A172 (cell line): ENCODE results near the gene SCD. TPM values are rescaled to one million over a fixed set of nuclear protein-coding genes. Genes with fewer than 3 reads are reported as not detected.

Source experiments
- DNase-seq: peaks from one replicate; pipeline ENCODE4 v3.0.0-alpha.2; 2015; ENCODE audit warnings: low spot score
- total RNA-seq: library from RNA; depleted of rRNA; stranded (reverse); fragments of >200 nt; shearing (Covaris generic); gene quantifications from 2 replicates; pipeline ENCODE4 v1.2.3, GENCODE V29; 2014; rRNA removed

SCD gene
- total RNA-seq, 1 experiment from 2014 or later: 249 TPM

DNA sequence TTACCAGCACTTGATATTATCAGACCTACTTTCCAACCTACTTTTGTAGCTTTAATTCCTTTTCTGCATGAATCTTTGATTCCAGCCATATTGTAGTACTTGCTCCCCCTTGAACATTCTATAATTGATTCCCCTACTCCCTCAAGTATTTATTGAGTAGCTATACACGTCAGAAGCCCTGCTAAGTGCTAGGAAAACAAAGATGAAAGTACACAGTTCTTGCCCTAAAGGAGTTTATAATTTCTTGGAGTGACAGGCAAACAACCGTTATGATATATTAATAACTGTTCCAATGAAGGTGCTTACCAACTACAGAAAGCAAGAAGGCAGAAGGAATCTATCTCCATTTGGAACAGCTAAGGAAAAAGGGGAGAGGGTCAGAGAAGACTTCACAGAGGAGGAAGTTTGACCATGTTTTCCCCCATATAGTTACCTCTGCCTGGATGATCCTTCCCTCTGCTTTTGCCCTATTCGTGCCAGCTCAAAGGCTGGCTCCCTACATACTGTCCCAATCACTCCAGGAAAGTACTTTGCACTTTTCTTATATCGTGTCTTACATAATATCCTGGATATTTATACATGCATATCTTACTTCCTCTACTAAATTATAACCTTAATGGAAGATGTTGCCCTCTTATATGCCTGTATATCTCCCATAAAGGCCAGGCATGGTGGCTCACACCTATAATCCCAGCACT, 54.7 kb downstream of the SCD start:
- no peak for DNase-seq

DNA sequence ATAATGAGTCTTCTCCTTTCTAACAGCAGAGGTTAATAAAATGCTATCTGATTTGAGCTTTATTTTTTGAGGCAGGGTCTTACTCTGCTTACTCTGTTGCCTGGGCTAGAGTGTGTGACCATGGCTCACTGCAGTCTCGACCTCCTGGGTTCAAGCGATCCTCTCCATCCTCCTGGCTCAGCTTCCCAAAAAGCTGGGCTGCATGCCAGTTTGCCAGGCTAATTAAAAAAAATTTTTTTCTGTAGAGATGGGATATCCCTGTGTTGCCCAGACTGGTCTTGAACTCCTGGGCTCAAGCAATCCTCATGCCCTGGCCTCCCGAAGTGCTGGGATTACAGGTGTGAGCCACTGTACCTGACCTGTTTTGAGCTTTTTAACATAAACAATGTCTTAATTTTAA, 56.7 kb downstream of the SCD start:
- DNase-seq: no peak

DNA sequence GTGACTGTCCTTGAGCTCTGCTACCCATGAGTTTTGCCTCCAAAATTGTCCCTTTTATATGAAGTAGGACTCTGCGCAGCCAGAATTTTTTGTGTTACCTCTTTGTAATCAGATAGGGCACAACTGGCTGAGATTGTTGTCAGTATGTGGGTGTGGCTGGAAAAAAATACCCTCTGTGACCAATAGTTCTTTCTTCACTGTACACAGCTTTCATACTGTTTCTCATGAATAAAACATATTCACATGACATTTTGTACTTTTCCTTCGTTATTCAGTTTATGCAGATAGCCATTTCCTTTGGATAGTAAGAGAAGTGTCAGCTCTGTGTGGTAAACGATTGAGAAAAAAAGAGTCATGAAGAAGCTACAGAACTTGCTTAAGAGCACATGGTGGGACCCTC, 66.1 kb downstream of the SCD start:
- no peak for DNase-seq

Other genes starting within 250 kb of the SCD start
- gene ERLIN1, start 161.2 kb upstream of the SCD start, total RNA-seq: 63.0 and 72.1 TPM in 2 replicates
- gene CHUK, start 117.6 kb upstream of the SCD start, total RNA-seq: 44.8 and 51.1 TPM in 2 replicates
- gene CWF19L1, start 79.6 kb upstream of the SCD start, total RNA-seq: 47.1 and 54.3 TPM in 2 replicates
- 113 and 127 TPM in 2 replicates for gene BLOC1S2, start 60.6 kb upstream of the SCD start, total RNA-seq
- gene PKD2L1, start 17.0 kb upstream of the SCD start, total RNA-seq: not detected in 2 replicates
- not detected in 2 replicates for gene WNT8B, start 115.8 kb downstream of the SCD start, total RNA-seq
- 1.4 TPM in 2 replicates for gene SEC31B, start 172.6 kb downstream of the SCD start, total RNA-seq
- gene NDUFB8, start 182.6 kb downstream of the SCD start, total RNA-seq: 152 and 197 TPM in 2 replicates
- 6.2 and 10.1 TPM in 2 replicates for gene HIF1AN, start 188.7 kb downstream of the SCD start, total RNA-seq